GM12873 (cell line): ENCODE results near the gene GREB1L.

Experiments used
- TF ChIP-seq, protein P1 (sequence below): IDR thresholded peaks from 2 replicates; pipeline ENCODE4 v1.5.1; 2012; ENCODE audit warnings: low read depth, mild to moderate bottlenecking, moderate library complexity, low read length, control low read depth; ENCODE audit not compliant: insufficient read depth; ENCODE audit errors: missing control alignments

The GREB1L gene

DNA sequence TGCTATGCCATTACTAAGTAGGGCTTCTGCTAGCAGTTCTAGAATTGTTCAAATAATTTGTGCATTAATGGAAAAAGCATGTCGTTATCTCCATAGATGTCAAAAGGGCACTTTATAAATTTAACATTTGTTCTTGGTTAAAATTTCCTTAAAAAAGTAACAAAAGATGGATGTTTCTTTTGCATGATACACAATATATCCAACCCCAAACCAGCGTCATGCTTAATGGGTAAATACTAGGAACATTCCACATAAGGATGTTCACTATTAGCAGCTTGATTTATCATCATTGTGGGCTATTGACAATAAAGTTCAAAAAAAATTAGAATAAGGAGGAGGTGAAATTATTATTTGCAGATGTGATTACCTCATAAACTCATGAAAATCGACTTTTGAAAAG, 79.7 kb downstream of the GREB1L start:
- TF ChIP-seq, protein P1, sequence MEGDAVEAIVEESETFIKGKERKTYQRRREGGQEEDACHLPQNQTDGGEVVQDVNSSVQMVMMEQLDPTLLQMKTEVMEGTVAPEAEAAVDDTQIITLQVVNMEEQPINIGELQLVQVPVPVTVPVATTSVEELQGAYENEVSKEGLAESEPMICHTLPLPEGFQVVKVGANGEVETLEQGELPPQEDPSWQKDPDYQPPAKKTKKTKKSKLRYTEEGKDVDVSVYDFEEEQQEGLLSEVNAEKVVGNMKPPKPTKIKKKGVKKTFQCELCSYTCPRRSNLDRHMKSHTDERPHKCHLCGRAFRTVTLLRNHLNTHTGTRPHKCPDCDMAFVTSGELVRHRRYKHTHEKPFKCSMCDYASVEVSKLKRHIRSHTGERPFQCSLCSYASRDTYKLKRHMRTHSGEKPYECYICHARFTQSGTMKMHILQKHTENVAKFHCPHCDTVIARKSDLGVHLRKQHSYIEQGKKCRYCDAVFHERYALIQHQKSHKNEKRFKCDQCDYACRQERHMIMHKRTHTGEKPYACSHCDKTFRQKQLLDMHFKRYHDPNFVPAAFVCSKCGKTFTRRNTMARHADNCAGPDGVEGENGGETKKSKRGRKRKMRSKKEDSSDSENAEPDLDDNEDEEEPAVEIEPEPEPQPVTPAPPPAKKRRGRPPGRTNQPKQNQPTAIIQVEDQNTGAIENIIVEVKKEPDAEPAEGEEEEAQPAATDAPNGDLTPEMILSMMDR, result no peak

DNA sequence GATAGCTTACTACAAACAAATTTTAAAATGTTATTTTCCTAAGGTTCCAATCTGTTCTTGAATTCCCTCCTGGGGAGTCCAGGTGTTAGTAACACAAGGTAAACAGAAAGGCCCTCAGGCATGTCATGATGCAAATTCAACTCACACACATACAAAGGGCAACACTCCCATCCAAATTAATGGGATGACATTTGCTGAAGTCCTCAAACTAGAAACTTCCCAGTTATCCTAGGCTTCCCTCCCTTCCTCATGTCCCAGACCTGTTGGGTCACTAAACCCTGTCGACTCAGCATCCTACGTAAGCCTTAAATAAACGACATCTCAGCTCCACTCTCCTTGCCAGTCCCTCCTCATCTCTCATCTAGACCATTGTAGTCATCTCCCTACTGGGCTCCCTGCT, 85.1 kb downstream of the GREB1L start:
- TF ChIP-seq, protein P1, result no peak

DNA sequence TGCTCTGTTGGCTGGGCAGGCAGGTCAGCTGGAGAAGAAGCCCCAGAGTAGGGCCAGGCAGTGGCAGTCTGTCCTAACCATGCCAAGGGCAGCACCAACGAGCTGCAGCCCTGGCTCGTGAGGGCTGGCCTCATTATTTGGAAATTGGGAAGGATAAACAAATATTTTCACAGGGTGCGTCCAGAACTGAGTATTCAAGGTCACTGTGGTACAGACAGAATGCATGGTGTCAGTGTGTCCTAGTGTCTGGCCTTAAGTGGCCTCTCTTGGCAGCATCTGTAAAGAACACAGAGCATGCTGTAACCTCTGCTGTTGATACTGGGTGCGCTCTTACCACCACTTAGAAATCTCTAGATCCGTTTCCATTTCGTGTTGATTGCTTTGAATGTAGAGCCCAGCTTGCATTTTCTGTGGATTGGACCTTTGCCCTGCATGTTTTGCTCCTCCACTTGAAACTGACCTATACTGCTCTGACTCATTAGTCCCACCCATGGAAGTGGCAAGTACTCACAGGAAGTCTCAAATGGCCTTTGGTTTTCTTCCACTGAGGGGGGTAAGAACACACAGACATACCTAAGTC, 88.2 kb downstream of the GREB1L start:
- TF ChIP-seq, protein P1, result no peak

DNA sequence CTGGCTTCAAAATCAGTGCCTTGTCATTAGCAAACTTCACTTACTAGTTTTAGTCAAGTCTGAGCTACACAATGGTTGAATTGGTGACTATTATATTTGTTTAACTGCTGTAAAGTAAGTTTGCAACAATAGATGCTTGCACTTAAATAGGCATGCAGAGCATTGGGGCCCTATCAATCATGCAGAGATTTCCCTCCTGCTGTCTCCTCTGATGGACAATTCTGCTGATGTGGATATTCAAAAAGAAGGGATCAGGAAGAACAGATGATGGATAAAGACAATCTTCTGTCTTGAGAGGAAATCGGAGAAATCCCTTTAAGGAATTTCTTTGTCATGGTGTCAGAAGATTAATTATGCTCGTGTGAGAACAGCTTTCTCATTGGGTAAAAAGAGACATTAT, 89.0 kb downstream of the GREB1L start:
- TF ChIP-seq, protein P1, result no peak

DNA sequence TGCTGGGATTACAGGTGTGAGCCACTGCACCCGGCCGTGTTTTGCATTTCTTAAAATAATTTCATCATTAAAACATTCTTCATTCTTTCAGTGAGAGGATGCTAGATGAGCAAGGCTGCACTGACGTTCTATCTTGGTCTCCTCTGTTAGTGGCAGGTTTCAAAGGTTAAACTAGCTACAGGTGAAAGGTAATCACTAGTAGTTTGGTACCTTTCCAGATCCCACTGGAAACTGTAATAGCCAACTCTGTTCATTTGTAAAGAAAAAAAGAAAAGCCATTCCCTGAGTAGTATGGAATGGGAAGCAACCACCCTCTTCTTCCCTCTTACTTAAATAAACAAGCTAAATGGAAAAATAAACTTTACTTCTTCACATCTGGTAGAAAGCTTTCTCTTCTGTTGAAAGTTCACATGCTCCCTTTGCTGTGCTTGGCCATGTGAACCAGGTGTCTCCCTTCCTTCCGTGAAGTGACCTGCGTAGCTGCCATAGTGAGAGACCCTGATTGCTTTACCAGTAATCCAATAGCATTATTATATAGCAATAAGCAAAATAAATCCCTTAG, 94.0 kb downstream of the GREB1L start:
- TF ChIP-seq, protein P1, result no peak

DNA sequence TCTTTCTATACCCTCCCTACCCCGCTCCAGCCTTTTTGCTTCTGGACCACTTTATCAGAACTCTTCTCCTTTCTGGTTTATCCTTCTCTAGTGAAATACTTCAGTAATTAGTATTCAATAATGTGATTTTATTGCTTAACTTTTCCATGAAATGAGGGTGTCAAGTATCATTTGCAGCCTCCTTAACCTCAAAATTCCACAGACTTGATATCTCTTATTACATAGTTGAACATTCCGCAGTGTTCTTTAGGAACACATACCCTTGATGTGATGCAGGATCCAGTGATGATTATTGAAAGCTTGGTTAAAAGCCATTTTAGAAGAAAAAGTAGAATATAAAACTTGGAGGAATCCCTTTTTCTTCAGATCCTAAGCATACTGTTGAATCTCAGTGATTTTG, 94.8 kb downstream of the GREB1L start:
- TF ChIP-seq, protein P1, result no peak

DNA sequence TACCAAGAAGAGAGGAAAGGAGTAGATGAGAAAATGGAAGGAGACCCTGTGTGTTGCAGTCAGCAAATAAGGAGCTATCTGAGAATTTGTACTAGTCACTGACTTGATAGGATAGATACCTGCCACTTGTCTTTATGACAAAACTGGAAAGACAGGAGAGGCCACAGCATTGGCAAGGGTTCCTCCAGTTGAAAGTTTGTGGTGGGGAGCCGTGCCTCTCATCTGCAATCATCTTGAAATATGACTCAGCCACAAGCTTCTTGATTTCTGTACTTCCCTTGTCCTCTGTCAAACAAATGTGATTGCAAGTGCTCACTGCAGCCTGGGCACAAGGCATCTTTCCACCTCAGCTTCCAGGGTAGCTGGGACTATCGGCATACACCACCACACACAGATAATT, 99.1 kb downstream of the GREB1L start:
- TF ChIP-seq, protein P1, result no peak
